GM19193 (cell line): ENCODE results near the gene NSFL1C.

Experiments used
- POLR2A ChIP-seq: IDR thresholded peaks from 4 replicates; pipeline ENCODE4 v1.6.1; 2011; ENCODE audit not compliant: insufficient read depth, insufficient read length; ENCODE audit errors: extremely low read depth

NSFL1C gene

GRCh38 chr20:1466211-1467081, at the start of gene NSFL1C:
Gene NSFL1C, minus strand, starts transcription at chr20:1466849. Its CDS starts 25 bp downstream, at chr20:1466824.
- TF ChIP-seq POLR2A, result peak; percentile 83

GRCh38 chr20:1513801-1514200, 47.2 kb upstream of the NSFL1C start:
- TF ChIP-seq POLR2A, result no peak

- TF ChIP-seq POLR2A, result no peak
Observed at GRCh38 chr20:1509237-1509636, 42.6 kb upstream of the NSFL1C start.

GRCh38 chr20:1508574-1508973, 41.9 kb upstream of the NSFL1C start:
- no peak for TF ChIP-seq POLR2A

GRCh38 chr20:1507276-1507675, 40.6 kb upstream of the NSFL1C start:
- TF ChIP-seq POLR2A, result no peak

GRCh38 chr20:1505871-1506270, 39.2 kb upstream of the NSFL1C start:
- TF ChIP-seq POLR2A, result no peak

GRCh38 chr20:1505361-1505760, 38.7 kb upstream of the NSFL1C start:
- no peak for TF ChIP-seq POLR2A

GRCh38 chr20:1503564-1504227, 37.0 kb upstream of the NSFL1C start:
- TF ChIP-seq POLR2A, result no peak

GRCh38 chr20:1500496-1500895, 33.8 kb upstream of the NSFL1C start:
- TF ChIP-seq POLR2A, result no peak

- TF ChIP-seq POLR2A, result no peak
Observed at GRCh38 chr20:1499528-1500420, 33.1 kb upstream of the NSFL1C start.

- no peak for TF ChIP-seq POLR2A
Observed at GRCh38 chr20:1496930-1497329, 30.3 kb upstream of the NSFL1C start.

- TF ChIP-seq POLR2A, result no peak
Observed at GRCh38 chr20:1494436-1494835, 27.8 kb upstream of the NSFL1C start.

- TF ChIP-seq POLR2A, result no peak
Observed at GRCh38 chr20:1493536-1493935, 26.9 kb upstream of the NSFL1C start.

- TF ChIP-seq POLR2A, result no peak
Observed at GRCh38 chr20:1491860-1492642, 25.4 kb upstream of the NSFL1C start.
